Fibroblast of mammary gland (primary cell): ENCODE results near the gene HOOK2.
A peak's percentile ranks its signal among the peaks of the same experiment; 100 is the strongest.
"Not testable (repeated sequence)": the region's sequence is repeated elsewhere in the genome, so short reads cannot be mapped to it uniquely, and the experiment has no call there.

ENCODE experiments used
- DNase-seq: peaks from one replicate; pipeline ENCODE4 v3.0.0-alpha.2; 2010; ENCODE audit warnings: low read depth
- H3K4me3 ChIP-seq: 2 replicates; pipeline ENCODE4 v1.5.1; 2011; ENCODE audit warnings: low read depth, mild to moderate bottlenecking, low read length, moderate library complexity; ENCODE audit not compliant: control insufficient read depth
- TF ChIP-seq, protein P1 (sequence below): conservative IDR thresholded peaks from 2 replicates; pipeline ENCODE4 v1.5.1; 2011; ENCODE audit warnings: low read depth, low read length, inconsistent platforms; ENCODE audit not compliant: control insufficient read depth, insufficient read depth

Gene HOOK2, protein sequence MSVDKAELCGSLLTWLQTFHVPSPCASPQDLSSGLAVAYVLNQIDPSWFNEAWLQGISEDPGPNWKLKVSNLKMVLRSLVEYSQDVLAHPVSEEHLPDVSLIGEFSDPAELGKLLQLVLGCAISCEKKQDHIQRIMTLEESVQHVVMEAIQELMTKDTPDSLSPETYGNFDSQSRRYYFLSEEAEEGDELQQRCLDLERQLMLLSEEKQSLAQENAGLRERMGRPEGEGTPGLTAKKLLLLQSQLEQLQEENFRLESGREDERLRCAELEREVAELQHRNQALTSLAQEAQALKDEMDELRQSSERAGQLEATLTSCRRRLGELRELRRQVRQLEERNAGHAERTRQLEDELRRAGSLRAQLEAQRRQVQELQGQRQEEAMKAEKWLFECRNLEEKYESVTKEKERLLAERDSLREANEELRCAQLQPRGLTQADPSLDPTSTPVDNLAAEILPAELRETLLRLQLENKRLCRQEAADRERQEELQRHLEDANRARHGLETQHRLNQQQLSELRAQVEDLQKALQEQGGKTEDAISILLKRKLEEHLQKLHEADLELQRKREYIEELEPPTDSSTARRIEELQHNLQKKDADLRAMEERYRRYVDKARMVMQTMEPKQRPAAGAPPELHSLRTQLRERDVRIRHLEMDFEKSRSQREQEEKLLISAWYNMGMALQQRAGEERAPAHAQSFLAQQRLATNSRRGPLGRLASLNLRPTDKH

DNA sequence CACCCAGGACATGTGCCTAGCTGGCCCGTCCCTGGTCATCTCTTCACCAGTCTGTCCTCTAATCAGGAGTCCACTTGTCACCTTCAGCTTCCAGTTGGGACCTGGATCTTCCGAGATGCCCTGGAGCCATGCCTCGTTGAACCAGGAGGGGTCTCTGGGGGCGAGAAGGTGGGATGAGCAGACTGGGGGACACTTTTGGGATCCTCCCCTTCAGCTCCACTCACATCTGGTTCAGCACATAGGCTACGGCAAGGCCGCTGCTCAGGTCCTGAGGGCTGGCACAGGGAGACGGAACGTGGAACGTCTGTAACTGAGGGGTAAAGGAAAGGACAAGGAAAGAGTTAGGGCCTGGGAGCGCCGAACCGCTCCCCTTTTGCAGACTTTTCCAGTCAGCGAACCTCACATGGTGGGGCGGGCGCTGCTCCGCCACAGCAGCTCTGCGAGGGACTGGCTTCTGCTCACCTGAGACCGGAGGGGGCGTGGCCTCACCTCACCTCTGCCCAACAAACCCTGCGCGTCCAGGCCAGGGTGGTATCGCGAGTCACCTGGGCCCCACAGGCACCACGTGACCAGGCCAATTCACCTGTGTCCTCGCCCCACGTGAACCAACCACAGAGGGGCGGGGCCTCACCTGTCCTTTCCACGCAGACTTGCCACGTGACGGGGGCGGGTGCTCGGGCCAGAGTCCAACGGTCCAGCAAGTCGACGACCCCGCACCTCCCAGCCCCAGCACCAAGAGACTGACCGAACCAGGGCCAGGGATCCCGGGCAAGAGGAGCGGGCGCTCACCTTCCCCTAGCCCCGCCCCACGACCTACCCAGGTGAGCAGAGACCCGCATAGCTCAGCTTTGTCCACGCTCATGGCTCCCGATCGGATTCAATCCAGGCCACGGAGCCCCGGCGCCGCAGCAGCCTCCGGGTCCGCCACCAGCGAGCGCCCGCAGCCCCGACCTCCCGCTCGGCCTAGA, at the start of gene HOOK2:
Gene HOOK2, minus strand, starts transcription at position 965 of the 968 bp plus-strand sequence. Its CDS starts 103 bp downstream, at position 862.
- TF ChIP-seq, protein P1, sequence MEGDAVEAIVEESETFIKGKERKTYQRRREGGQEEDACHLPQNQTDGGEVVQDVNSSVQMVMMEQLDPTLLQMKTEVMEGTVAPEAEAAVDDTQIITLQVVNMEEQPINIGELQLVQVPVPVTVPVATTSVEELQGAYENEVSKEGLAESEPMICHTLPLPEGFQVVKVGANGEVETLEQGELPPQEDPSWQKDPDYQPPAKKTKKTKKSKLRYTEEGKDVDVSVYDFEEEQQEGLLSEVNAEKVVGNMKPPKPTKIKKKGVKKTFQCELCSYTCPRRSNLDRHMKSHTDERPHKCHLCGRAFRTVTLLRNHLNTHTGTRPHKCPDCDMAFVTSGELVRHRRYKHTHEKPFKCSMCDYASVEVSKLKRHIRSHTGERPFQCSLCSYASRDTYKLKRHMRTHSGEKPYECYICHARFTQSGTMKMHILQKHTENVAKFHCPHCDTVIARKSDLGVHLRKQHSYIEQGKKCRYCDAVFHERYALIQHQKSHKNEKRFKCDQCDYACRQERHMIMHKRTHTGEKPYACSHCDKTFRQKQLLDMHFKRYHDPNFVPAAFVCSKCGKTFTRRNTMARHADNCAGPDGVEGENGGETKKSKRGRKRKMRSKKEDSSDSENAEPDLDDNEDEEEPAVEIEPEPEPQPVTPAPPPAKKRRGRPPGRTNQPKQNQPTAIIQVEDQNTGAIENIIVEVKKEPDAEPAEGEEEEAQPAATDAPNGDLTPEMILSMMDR: no peak
- peak within 1 kb of the TSS; percentile 68 for H3K4me3 ChIP-seq
- no peak for DNase-seq

DNA sequence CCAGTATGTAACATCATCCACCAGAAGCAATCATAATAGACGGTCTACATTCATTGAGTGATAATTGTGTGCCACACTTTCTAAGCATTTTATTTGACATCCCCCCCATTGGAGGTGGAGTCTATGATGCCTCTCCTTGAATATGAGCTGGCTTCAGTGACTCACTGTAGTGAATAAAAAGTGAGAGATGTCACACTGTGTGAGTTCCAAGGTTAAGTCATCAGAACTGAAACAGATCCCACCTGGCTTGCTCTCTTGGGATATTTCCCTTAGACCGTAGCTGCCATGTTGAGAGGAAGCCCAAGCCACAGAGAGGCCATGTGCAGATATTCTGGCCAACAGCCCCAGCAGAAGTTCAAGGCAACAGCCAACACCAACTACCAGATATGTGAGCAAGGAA, 46.4 kb upstream of the HOOK2 start:
- no peak overlapping the region for H3K4me3 ChIP-seq
- TF ChIP-seq, protein P1: no peak
- DNase-seq: peak; percentile 43

DNA sequence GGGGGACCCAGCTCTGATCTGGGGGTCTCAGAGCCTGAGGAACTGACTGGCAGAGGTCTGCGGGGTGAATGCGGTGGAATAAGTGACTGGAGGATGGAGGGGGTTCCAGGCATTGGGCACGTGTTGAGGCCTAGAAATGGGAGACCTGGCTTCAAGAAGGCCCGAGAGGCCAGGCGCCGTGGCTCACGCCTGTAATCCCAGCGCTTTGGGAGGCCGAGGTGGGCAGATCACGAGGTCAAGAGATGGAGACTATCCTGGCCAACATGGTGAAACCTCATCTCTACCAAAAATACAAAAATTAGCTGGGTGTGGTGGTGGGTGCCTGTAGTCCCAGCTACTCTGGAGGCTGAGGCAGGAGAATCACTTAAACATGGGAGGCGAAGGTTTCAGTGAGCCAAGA, 42.5 kb upstream of the HOOK2 start:
- not testable (repeated sequence) for DNase-seq, H3K4me3 ChIP-seq

DNA sequence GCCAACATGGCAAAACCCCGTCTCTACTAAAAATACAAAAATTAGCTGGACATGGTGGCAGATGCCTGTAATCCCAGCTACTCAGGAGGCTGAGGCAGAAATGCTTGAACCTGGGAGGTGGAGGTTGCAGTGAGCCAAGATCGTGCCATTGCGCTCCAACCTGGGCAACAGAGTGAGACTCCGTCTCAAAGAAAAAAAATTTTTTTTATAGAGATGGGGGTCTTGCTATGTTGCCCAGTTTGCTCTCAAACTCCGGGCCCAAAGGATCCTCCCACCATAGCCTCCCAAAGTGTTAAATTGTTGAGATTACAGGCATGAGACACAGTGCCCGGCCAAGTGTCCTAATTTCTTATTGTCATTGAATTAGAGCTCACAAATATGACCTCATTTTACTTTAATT, 41.8 kb upstream of the HOOK2 start:
- not testable (repeated sequence) for H3K4me3 ChIP-seq, DNase-seq

DNA sequence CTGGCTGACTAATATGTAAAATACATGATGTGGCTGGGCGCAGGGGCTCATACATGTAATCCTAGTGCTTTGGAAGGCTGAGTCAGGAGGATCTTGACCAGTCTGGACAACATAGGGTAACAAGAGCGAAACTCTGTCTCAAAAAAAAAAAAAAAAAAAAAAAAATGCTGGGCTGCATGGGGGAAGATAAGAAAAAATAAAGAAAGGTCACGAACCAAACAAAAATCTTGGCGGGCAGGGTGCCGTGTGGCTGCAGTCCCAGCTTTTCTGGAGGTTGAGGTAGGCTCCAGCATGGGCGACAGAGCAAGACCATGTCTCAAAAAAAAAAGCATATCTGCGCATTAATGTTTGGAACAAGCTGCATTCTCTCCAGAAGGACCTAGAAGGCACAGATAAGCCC, 39.7 kb upstream of the HOOK2 start:
- H3K4me3 ChIP-seq: no peak overlapping the region
- DNase-seq: no peak
- TF ChIP-seq, protein P1: no peak

DNA sequence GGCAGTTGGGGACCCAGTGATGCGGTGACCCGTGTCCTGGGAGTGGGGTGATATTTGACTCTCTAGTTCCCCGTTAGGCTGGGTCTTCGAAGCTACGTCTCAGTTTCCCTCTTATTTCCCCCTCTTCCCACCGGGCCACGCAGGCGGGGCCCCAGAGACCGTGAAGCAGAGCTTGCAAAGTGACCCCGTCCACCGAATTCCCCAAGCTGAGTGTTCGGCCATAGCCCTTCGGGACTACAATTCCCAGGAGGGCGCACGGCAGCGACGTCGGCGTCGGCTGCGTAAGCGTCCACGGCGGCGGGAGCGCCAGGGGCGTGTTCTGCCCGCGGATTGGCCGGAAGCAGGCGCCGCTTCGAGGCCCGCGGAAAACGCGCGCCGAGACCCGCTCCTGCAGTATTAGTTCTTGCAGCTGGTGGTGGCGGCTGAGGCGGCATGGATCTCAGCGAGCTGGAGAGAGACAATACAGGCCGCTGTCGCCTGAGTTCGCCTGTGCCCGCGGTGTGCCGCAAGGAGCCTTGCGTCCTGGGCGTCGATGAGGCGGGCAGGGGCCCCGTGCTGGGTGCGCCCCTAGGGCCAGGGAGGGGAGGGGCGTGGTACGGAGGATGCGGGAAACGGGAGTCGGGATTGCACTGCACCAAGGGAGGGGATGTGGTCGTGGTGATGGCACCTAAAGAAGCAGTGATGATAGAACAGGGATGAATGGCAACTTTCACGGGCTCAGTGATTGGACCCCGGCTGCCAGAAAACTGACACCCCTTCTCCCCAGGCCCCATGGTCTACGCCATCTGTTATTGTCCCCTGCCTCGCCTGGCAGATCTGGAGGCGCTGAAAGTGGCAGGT, 31.1 kb upstream of the HOOK2 start, which contains the start of gene RNASEH2A:
Gene RNASEH2A, plus strand, starts transcription at position 343 of the 840 bp plus-strand sequence. Its CDS starts 90 bp downstream, at position 433.
- DNase-seq: peak; percentile 87
- H3K4me3 ChIP-seq: peak within 1 kb of the TSS; percentile 71
- TF ChIP-seq, protein P1: no peak

DNA sequence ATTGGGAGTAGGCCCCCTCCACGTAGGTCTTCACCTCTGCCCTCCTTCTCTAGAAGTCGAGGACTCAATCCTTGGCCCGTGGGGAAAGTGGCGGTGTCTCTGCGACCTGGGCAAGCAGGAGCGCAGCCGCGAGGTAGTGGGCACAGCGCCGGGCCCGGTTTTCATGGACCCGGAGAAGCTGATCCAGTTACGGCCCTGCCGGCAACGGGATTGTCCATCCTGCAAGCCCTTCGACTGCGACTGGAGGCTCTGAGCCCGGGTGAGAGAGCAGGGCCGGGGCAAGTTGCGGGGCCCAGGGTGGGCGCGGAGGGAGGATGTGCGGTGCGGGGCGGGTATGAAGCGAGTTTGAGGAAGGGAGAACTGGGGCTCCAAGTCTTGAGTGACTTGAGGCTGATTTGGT, 28.7 kb upstream of the HOOK2 start:
- TF ChIP-seq, protein P1: no peak
- no peak overlapping the region for H3K4me3 ChIP-seq
- no peak for DNase-seq
